Iris pigment epithelial cell (primary cell): ENCODE data around the gene TK1.
A peak's percentile ranks its signal among the peaks of the same experiment; 100 is the strongest.

Experiments used
- DNase-seq: peaks from one replicate; pipeline ENCODE4 v3.0.0-alpha.2; 2011; ENCODE audit warnings: low read depth

TK1 gene

GRCh38 chr17:78133971-78134898 lies 52.6 kb downstream of the TK1 start:
- DNase-seq: peak; percentile 38

- no peak for DNase-seq
Observed at GRCh38 chr17:78133179-78133951, 53.5 kb downstream of the TK1 start.

GRCh38 chr17:78132767-78133178 lies 54.1 kb downstream of the TK1 start:
- no peak for DNase-seq

- no peak for DNase-seq
Observed at GRCh38 chr17:78132084-78132676, 54.7 kb downstream of the TK1 start.

GRCh38 chr17:78131172-78132083 lies 55.4 kb downstream of the TK1 start:
- no peak for DNase-seq

GRCh38 chr17:78130437-78131101 lies 56.3 kb downstream of the TK1 start, which contains the start of gene TMC8:
Gene TMC8 (plus strand): TSS chr17:78130771. CDS start chr17:78131589, 818 bp downstream.
- DNase-seq: no peak

- no peak for DNase-seq
Observed at GRCh38 chr17:78130090-78130436, 56.8 kb downstream of the TK1 start.

GRCh38 chr17:78129351-78130089 lies 57.3 kb downstream of the TK1 start:
- DNase-seq: no peak

- no peak for DNase-seq
Observed at GRCh38 chr17:78128551-78129350, 58.1 kb downstream of the TK1 start, which contains the start of gene TMC6. Gene TMC6 (minus strand): TSS chr17:78128755. CDS start chr17:78126832, 1,923 bp downstream.

GRCh38 chr17:78127888-78128550 lies 58.8 kb downstream of the TK1 start:
- DNase-seq: no peak

GRCh38 chr17:78127239-78127887 lies 59.5 kb downstream of the TK1 start:
- DNase-seq: no peak

- no peak for DNase-seq
Observed at GRCh38 chr17:78126895-78127238, 60.0 kb downstream of the TK1 start.

- no peak for DNase-seq
Observed at GRCh38 chr17:78125976-78126894, 60.6 kb downstream of the TK1 start.

GRCh38 chr17:78125138-78125913 lies 61.5 kb downstream of the TK1 start:
- no peak for DNase-seq

- no peak for DNase-seq
Observed at GRCh38 chr17:78124836-78125137, 62.1 kb downstream of the TK1 start.
